ENCODE data around the gene TENM4.
"Not testable (repeated sequence)": the region's sequence is repeated elsewhere in the genome, so short reads cannot be mapped to it uniquely, and the experiment has no call there.

TENM4 gene

DNA sequence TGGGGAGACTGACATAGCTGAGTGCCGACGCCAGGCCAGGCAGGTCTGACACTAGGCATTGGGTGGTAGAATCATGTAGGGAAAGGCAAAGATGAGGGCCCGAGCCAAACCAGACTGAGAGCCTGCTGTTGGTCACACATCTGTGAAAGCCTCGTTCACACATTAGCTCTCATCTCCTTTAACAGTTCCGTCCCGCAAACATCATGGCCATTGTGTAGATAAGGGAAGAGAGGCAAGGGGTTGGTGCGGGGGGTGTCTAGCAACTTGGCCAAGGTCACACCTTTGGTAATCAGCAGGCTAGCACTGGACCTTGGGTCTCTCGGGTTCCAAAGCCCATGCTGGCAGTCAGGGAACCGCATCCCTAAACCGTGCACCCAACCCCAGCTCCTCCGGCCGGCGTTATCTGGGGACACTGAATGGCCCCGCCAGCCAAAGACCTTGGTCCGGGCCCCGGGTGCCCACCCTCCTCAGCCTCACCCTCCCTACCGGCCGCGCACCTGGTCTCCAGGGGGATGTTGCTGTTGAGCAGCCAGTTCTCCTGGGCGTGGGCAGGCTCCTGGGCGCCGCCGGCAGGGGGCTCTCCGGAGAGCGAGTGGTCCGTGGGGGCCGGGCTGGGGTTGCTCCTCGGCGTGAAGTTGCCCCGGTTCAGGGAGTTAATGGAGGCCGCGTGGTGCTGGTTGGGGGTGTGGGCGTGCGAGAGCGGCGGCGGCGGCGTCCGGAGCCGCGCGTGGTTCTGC, 537.9 kb downstream of the TENM4 start:
- DNase-seq (ENCODE audit: low spot score) = no peak

DNA sequence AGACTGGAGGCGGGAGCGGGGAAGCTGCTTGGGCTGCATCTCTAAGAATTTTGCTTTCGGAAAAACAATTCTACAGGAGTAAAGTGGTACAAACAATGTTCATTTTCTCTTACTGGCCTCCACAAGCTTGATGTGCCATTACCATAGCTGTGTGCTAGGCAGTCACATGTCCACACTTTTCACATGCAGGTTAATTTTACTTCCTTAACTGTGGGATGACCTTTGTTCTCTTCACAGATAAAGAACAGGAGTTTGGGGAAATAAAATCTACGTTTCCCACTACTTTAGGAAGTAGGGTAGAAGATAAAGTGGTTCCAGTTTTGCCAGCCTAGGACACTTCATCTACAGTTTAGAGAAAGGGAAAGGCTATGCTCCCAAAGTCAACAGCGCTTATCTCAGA, 539.0 kb downstream of the TENM4 start:
- no peak for DNase-seq (ENCODE audit: low spot score)

GRCh38 chr11:78898266-78898775, 542.5 kb downstream of the TENM4 start:
- DNase-seq (ENCODE audit: low spot score) = no peak

GRCh38 chr11:78893996-78894395, 546.8 kb downstream of the TENM4 start:
- no peak for DNase-seq (ENCODE audit: low spot score)

GRCh38 chr11:78889698-78890097, 551.1 kb downstream of the TENM4 start:
- DNase-seq (ENCODE audit: low spot score) = no peak

GRCh38 chr11:78886616-78887015, 554.2 kb downstream of the TENM4 start:
- DNase-seq (ENCODE audit: low spot score) = peak; percentile 38

DNA sequence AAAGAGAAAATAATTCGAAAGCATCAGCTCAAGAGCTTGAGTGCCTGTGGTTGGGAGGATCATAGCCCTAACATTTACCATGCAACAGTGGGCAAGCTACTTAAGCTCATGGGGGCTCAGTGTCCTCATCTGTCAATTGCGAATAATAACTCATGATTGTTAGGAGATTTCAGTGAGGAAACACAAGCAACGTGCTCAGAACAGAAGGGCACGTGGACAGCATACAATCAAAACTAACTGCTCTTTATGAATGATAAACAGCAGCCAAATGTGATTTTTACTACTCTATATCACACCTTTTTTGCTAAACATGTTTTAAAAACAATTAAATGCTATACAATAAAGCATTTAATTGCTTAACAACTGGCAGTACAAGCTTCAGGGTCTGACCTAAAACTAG, 556.1 kb downstream of the TENM4 start:
- DNase-seq (ENCODE audit: low spot score) = no peak

- no peak for DNase-seq (ENCODE audit: low spot score)
Measured at GRCh38 chr11:78883506-78883905, 557.3 kb downstream of the TENM4 start.

DNA sequence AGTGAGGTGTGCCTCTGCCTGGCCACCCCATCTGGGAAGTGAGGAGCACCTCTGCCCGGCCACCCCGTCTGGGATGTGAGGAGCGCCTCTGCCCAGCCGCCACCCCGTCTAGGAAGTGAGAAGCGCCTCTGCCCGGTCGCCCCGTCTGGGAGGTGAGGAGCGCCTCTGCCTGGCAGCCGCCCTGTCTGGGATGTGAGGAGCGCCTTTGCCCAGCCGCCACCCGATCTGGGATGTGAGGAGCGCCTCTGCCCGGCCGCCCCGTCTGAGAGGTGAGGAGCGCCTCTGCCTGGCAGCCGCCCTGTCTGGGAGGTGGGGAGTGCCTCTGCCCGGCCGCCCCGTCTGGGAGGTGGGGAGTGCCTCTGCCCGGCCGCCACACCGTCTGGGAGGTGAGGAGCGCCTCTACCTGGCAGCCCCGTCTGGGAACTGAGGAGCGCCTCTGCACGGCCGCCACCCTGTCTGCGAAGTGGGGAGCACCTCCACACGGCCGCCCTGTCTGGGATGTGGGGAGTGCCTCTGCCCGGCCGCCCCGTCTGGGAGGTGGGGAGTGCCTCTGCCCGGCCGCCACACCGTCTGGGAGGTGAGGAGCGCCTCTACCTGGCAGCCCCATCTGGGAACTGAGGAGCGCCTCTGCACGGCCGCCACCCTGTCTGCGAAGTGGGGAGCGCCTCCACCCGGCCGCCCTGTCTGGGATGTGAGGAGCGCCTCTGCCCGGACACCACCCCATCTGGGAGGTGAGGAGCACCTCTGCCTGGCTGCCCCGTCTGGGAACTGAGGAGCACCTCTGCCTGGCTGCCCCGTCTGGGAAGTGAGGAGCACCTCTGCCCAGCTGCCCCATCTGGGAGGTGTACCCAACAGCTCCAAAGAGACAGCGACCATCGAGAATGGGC, 561.5 kb downstream of the TENM4 start:
- not testable (repeated sequence) for DNase-seq (ENCODE audit: low spot score)

GRCh38 chr11:78878631-78879030, 562.2 kb downstream of the TENM4 start:
- DNase-seq (ENCODE audit: low spot score) = no peak

- no peak for DNase-seq (ENCODE audit: low spot score)
Measured at GRCh38 chr11:78876676-78877075, 564.2 kb downstream of the TENM4 start.

DNA sequence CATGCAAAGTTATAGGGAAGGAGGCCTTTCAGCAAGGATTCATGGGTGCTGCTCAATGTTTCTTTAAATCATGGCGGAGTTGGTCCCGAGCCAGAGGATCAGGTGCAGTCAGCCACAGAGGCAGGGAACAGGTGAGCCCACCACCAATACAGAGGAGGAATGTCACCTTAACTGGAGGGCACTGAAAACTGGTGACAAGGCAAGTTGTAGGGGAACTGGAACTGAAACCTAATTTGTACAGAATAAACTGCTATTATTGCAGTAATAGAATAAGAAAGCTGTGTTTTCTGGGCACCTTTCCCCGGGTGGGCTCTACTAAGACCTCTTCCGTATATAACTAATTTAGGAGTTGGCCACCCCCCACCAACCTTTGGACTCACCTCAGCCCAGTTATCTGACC, 570.2 kb downstream of the TENM4 start:
- no peak for DNase-seq (ENCODE audit: low spot score)

GRCh38 chr11:78869293-78869692, 571.5 kb downstream of the TENM4 start:
- no peak for DNase-seq (ENCODE audit: low spot score)

DNA sequence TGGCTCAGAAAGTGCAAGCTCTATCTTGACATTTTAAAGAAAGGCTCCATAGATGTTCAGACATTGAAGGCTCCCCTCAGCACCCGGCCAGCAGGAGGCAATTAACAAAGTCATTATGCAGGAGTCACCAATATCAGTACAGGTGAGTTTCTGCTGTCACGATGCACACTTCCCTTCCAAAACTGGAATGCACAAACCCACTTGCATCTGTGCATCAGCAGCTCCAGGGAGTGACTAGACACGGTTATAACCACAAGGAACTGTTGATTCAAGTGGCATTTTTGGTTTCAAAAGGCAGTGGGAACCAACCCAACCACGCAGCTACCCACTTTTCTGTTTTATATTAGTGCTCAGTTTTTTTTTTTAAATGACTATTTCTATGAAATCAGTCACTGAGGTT, 572.3 kb downstream of the TENM4 start:
- DNase-seq (ENCODE audit: low spot score) = no peak

DNA sequence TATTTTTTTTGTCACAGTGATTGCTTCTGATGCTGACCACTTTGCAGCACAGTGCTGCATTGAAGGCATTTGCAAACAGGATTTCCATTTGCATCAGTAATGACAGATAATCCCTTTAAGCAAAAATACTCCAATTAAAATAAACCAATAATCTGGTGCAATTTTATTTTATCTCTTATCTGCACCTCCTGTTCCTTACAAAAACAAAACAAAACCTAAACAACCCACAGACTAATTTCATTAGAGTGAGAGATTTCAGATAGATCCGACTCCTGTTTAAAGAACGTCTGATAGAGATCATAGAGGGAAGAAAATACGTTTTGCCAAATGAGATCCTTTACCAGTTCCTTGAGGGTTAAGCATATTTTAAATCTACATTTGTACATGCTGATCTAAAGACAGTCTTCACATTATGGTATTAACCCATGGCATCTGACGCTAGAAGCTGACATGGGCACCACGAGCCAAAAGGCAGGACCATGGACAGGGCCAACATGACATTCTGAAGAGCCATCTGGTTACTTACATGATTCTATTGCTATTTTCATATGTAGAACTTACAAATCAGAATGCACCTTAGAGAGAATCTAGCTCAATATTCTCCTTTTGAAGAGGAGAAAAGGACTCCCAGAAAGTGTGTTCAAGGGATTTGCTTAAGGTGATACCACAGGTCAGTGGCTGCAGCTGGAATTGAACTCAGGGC, 580.0 kb downstream of the TENM4 start:
- no peak for DNase-seq (ENCODE audit: low spot score)

- DNase-seq (ENCODE audit: low spot score) = no peak
Measured at GRCh38 chr11:78857688-78858087, 583.1 kb downstream of the TENM4 start.

DNA sequence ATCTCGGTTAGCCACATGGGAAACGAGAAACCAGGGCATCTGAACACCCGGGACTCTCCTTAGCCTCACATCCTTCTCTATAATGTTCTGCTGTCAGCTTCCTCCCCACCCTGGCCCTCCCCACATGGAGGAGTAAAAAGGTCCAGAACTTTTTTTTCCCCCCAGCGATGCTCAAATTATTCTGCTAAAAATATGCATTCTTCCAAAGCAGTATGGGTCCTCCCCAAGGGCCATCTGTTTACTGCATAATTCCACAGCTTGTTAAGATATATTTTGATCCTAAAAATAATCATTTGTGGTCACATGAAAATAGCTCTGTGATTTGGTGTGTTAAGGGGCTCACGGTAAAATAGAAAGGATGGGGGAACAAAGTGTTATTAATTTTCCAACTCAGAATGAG, 584.6 kb downstream of the TENM4 start:
- no peak for DNase-seq (ENCODE audit: low spot score)

DNA sequence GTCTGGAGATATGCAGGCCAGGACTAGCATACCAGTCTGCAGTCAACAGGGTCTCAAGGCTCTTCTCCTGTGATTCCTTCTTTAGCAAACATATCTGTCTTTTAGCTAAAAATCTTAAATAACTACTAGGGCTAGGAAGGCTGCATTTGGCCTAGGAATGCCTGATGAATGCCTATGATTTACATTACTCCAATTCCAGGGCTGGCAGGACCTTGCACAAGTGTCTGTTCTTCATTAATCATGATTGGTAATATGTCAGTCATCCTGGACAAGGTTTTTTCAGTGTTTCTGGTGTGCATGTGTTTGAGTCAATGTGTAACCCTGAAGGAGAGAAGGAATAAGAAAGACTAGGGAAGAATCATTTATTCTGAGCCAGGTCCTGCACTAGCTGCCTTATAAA, 585.7 kb downstream of the TENM4 start:
- no peak for DNase-seq (ENCODE audit: low spot score)

DNA sequence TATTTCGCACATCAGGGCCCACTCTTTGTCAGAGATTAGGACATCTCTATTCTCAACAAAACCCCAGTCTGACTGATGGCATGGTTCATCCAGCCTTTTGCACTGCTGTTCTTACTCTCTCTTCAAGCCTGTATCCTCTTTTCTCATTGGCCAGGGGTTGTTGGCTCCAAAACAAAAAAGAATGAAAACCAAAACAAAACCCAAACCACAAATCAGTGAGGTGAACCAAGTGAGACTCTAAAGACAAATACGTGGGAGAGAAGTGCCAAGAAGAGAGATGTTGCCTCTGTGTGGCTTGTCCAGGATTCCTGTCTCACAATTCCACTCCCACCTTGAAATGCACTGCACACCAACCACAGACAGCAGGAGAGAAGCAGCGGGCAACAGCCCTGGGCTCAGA, 587.3 kb downstream of the TENM4 start:
- no peak for DNase-seq (ENCODE audit: low spot score)

DNA sequence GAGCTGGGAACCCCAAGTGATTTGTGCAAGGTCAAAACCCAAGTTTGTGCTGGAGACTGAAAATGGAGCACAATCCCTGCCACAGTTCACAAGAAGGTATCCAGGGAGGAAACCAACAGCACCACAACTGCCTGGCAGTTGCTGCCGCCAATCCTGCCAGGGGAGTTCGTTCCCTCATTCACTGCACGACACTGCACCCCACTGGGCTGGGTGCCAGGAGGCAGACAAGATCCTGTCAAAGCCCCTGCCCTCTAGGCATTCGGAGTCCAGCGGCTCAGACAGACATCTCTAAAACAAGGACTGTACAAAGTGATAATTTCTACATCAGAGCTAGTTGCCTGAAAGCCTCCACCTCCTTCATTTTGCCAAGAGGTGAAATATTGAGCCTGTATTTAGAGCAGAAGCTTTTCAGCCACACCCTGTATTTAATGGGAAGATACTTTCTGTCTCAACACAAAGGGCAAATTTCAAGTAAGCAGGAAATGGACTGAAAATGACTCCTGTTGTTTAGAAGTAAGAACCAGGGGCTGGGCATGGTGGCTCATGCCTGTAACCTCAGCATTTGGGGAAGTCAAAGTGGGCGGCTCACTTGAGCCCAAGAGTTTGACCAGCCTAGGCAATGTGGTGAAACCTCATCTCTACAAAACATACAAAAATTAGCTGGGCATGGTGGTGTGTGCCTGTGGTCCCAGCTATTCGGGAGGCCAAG, 588.8 kb downstream of the TENM4 start:
- no peak for DNase-seq (ENCODE audit: low spot score)

- no peak for DNase-seq (ENCODE audit: low spot score)
Measured at GRCh38 chr11:78850078-78850477, 590.8 kb downstream of the TENM4 start.

- DNase-seq (ENCODE audit: low spot score) = no peak
Measured at GRCh38 chr11:78846269-78846668, 594.6 kb downstream of the TENM4 start.

All from AG08396 (cell line).